ENCODE data around the gene VSTM4. TPM values are rescaled to one million over a fixed set of nuclear protein-coding genes. Genes with fewer than 3 reads are reported as not detected.

The VSTM4 gene
- total RNA-seq, 4 donors from 2014 or later: 4.0 to 6.0 (median 4.6) TPM

DNA sequence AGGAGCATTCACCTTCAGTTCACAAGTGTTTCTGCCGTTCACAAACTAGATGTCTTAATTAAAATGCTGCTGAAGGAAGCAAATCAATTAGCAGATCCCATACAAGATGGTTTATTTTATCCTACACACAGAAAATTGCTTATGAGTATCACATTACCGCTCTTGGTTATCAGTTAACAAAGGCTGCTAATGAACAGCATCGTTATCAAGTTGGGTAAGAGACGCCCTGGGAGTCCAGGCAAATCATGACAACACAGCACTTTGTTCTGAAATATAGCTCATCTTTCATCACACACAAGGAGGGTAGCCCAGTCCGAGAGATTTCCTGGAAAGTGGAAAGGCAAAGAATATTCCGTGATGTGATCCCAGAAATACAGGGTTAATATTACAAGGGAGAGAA is 39.3 kb upstream of the VSTM4 start:
- H3K36me3 ChIP-seq: no peaks in the 10 kb centered on the region
- WGBS: 90% methylated on average over 6 of the region's 6 CpGs
- TF ChIP-seq POLR2AphosphoS5 (IDR thresholded peaks at IDR 0.05) (no peak), POLR2A (IDR thresholded peaks at IDR 0.05) (no peak), EP300 (IDR thresholded peaks at IDR 0.05) (no peak)
- TF ChIP-seq, protein P1, sequence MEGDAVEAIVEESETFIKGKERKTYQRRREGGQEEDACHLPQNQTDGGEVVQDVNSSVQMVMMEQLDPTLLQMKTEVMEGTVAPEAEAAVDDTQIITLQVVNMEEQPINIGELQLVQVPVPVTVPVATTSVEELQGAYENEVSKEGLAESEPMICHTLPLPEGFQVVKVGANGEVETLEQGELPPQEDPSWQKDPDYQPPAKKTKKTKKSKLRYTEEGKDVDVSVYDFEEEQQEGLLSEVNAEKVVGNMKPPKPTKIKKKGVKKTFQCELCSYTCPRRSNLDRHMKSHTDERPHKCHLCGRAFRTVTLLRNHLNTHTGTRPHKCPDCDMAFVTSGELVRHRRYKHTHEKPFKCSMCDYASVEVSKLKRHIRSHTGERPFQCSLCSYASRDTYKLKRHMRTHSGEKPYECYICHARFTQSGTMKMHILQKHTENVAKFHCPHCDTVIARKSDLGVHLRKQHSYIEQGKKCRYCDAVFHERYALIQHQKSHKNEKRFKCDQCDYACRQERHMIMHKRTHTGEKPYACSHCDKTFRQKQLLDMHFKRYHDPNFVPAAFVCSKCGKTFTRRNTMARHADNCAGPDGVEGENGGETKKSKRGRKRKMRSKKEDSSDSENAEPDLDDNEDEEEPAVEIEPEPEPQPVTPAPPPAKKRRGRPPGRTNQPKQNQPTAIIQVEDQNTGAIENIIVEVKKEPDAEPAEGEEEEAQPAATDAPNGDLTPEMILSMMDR (IDR thresholded peaks at IDR 0.05): no peak

DNA sequence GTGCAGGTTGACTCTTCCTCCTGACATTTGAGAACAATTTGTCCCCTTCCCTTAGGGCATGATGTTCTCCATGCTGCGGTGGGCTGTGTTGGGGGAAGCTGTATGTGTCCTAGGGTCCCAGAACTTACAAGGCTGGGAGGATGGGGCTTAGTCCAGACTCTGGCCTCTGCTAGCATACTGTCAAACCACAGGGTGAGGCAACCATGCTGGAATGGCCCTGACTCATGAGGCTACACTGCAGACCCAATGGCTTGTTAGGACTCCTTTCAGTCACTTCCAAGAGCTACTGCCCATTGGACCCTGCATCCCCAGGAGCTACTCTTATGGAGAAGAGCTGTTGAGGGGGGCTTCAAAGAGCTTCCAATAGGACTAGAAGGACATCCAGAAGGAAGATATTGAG is 38.6 kb upstream of the VSTM4 start:
- 100% methylated on average over 1 of the region's 1 CpG for WGBS
- H3K27me3 ChIP-seq: no peaks in the 10 kb centered on the region
- no peak for DNase-seq (ENCODE audit: low spot score in 2 of 2)
- H3K4me3 ChIP-seq: no peak overlapping the region
- no peaks in the 10 kb centered on the region for H3K36me3 ChIP-seq
- no peaks in the 10 kb centered on the region for H3K4me1 ChIP-seq
- H3K27ac ChIP-seq: no peak overlapping the region
- TF ChIP-seq, protein P1 (IDR thresholded peaks at IDR 0.05): no peak
- TF ChIP-seq POLR2AphosphoS5 (IDR thresholded peaks at IDR 0.05) (no peak), POLR2A (IDR thresholded peaks at IDR 0.05) (no peak), EP300 (IDR thresholded peaks at IDR 0.05) (no peak)
- H3K9me3 ChIP-seq: no peaks in the 10 kb centered on the region

More for the DNA sequence above, 39.3 kb upstream of the VSTM4 start:
- no peaks in the 10 kb centered on the region for H3K4me1 ChIP-seq
- no peaks in the 10 kb centered on the region for H3K27me3 ChIP-seq
- H3K4me3 ChIP-seq: no peak overlapping the region
- no peaks in the 10 kb centered on the region for H3K9me3 ChIP-seq
- no peak overlapping the region for H3K27ac ChIP-seq
- no peak for DNase-seq (ENCODE audit: low spot score in 2 of 2)

DNA sequence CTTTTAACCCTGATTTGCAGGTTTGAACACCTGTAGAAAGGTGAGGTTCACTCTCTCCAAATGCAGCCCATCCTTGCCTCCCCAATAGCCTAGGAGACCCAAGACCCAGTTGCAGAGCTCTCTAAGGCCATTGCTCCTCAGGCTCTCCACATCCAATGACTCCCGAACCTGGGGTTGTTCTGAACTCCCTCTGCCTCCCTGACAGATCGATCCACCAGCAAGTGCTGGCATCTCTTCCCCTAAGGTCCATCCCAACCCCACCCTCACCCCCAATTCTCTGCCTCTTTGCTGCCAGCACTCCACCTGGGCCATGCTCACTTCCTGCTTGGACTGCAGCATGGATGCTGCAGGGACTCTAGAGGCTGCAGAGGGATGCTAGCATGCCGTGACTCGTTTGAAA is 37.8 kb upstream of the VSTM4 start:
- Histone ChIP-seq H3K36me3 (no peaks in the 10 kb centered on the region), H3K4me3 (no peak overlapping the region), H3K9me3 (no peaks in the 10 kb centered on the region), H3K27ac (no peak overlapping the region), H3K27me3 (no peaks in the 10 kb centered on the region), H3K4me1 (no peaks in the 10 kb centered on the region)
- 56% methylated on average over 4 of the region's 4 CpGs for WGBS
- no peak for DNase-seq (ENCODE audit: low spot score in 2 of 2)
- no peak for TF ChIP-seq POLR2A (IDR thresholded peaks at IDR 0.05)
- TF ChIP-seq, protein P1 (IDR thresholded peaks at IDR 0.05): no peak
- no peak for TF ChIP-seq EP300 (IDR thresholded peaks at IDR 0.05)
- no peak for TF ChIP-seq POLR2AphosphoS5 (IDR thresholded peaks at IDR 0.05)

DNA sequence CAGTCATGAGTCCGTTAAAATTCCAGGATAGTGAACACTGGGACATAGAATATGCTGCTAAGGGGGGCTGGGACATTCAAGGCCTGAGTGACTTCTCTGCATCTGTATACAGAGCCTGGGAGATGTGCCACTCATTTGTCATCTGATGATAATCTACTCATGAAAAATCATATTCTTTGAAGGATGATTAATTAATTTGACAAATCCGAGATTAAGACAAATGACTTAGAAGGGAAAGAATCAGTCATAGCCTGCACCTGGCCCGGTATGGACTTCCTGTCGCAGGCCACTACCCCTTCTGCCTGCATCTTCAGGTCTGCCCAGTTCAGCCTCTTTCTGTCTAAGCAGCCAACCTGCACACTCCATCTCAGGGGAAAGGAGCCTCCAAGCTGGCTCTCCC is 37.3 kb upstream of the VSTM4 start:
- no peaks in the 10 kb centered on the region for H3K4me1 ChIP-seq
- H3K9me3 ChIP-seq: peaks cover 3% of the 10 kb centered on the region
- no peak overlapping the region for H3K27ac ChIP-seq
- WGBS: 77% methylated on average over 4 of the region's 4 CpGs
- no peaks in the 10 kb centered on the region for H3K27me3 ChIP-seq
- TF ChIP-seq POLR2AphosphoS5 (IDR thresholded peaks at IDR 0.05) (no peak), EP300 (IDR thresholded peaks at IDR 0.05) (no peak), POLR2A (IDR thresholded peaks at IDR 0.05) (no peak)
- TF ChIP-seq, protein P1 (IDR thresholded peaks at IDR 0.05): no peak
- no peaks in the 10 kb centered on the region for H3K36me3 ChIP-seq
- no peak for DNase-seq (ENCODE audit: low spot score in 2 of 2)
- no peak overlapping the region for H3K4me3 ChIP-seq

DNA sequence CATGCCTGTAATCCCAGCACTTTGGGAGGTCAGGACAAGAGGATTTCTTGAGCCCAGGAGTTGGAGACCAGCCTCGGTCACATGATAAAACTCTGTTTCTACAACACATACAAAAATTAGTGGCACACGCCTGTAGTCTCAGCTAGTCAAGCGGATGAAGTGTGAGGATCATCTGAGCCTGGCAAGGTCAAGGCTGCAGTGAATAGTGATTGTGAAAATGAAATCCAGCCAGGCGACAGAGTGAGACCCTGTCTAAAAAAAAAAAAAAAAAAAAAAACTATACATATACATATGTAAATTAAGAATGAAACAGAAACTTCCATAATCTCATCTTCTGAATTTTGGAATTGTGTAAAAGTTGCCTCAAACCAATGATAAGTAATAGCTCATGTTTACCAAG is 36.7 kb upstream of the VSTM4 start:
- TF ChIP-seq, protein P1 (IDR thresholded peaks at IDR 0.05): no peak
- TF ChIP-seq EP300 (IDR thresholded peaks at IDR 0.05) (no peak), POLR2A (IDR thresholded peaks at IDR 0.05) (no peak), POLR2AphosphoS5 (IDR thresholded peaks at IDR 0.05) (no peak)
- Histone ChIP-seq H3K36me3 (no peaks in the 10 kb centered on the region), H3K4me3 (no peak overlapping the region), H3K9me3 (peaks cover 7% of the 10 kb centered on the region), H3K27me3 (no peaks in the 10 kb centered on the region), H3K4me1 (no peaks in the 10 kb centered on the region), H3K27ac (no peak overlapping the region)
- no peak for DNase-seq (ENCODE audit: low spot score in 2 of 2)
- WGBS: 93% methylated on average over 4 of the region's 4 CpGs

Measured in suprapubic skin (tissue), 4 donors.